Activated CD8-positive, alpha-beta memory T cell treated with anti-CD3 and anti-CD28 coated beads, Interleukin-2, amount 10 ng/mL, durations not matched to agents 7 days and 5 days (primary cell): Measurements from ENCODE around the gene MTHFR. TPM values are rescaled to one million over a fixed set of nuclear protein-coding genes. Genes with fewer than 3 reads are reported as not detected.

Experiments used
- ATAC-seq: fragments of 150-1000 bp; cut with Tn5 transposase; one replicate; pipeline ENCODE4 v1.10.0; 2021; ENCODE audit warnings: moderate library complexity
- CTCF ChIA-PET: fragments of 350-600 bp; sonication (Branson Sonifier 250); formaldehyde crosslinking; loops from one replicate; lab custom pipeline; 2021; ENCODE audit warnings: antibody characterized with exemption; lab: Charles Lee
- DNase-seq: peaks from one replicate; pipeline ENCODE4 v3.0.0-alpha.2; 2020
- H3K27ac Mint-ChIP-seq: one replicate; pipeline ENCODE4 v1.8.0; 2021; ENCODE audit warnings: mild to moderate bottlenecking, mixed read lengths
- H3K27me3 Mint-ChIP-seq: one replicate; pipeline ENCODE4 v1.8.0; 2021; ENCODE audit warnings: mixed read lengths
- H3K36me3 Mint-ChIP-seq: one replicate; pipeline ENCODE4 v1.8.0; 2021; ENCODE audit warnings: mild to moderate bottlenecking, mixed read lengths
- H3K4me1 Mint-ChIP-seq: one replicate; pipeline ENCODE4 v1.8.0; 2021; ENCODE audit warnings: mixed read lengths
- H3K4me3 Mint-ChIP-seq: one replicate; pipeline ENCODE4 v1.8.0; 2021; ENCODE audit warnings: mild to moderate bottlenecking, moderate library complexity, mixed read lengths
- H3K9me3 Mint-ChIP-seq: one replicate; pipeline ENCODE4 v1.8.0; 2022; ENCODE audit warnings: low read depth, mixed read lengths
- total RNA-seq, 2 experiments: library from RNA; stranded (reverse); gene quantifications; one replicate each; pipeline ENCODE4 v1.2.3, GENCODE V29; 2021

MTHFR gene
- total RNA-seq, result 10 to 100 TPM; 24.1 to 30.0 TPM

DNA sequence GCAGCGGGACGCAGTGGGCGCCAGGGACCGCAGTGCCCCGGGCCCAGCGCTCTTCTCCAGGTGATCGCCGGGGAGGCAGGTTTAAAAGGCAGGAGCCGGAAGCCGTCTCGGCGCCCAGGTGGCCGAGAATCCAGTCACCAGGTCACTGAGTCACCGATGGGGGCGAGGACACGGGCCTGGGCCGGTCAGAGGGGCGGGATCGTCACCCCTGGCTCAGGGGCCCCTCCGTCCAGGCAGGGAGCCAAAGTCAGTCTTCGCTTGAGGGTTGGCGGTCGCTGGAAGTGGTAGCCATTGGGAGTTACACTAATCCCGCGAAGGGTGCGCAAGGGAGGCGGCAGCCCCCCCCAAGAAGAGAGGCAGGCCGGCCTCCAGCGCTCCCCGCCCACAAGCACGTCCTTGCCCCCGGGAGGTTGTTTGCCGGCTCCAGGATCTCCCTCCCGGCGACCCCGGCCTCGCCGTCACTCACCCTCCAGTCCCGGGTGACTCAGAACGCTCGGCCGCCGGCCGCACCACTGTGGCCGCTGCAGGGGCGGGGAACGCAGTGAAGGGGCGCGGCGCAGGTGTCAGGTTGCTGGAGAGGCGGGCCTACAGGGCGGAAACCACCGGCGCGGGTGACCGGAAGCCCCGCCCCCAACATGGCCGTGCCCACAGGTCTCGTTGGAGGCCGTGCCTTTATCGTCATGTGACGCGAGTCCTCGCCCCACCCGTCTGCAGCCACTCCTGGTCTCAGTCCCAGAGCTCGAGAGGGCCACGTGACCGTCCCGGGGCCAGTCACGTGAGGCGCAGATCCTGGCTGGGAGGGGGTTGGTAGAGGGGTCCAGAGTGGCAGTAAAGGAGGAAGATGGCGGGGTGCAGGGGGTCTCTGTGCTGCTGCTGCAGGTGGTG is at the start of gene MTHFR, which contains the start of gene CLCN6:
TSS of gene MTHFR (minus strand) at position 543 of the 885 bp plus-strand sequence. CDS start 2,848 bp downstream, outside the sequence.
TSS of gene CLCN6 (plus strand) at position 770 of the 885 bp plus-strand sequence. CDS start at position 842, 72 bp downstream.
- Mint-ChIP-seq H3K27me3 (no peaks in the 10 kb centered on the region), H3K36me3 (peaks cover 8% of the 10 kb centered on the region), H3K27ac (peak within 1 kb of the TSS; percentile 90), H3K4me3 (peak within 1 kb of the TSS; percentile 91), H3K4me1 (peaks cover 66% of the 10 kb centered on the region), H3K9me3 (no peaks in the 10 kb centered on the region)
- ATAC-seq (peak; percentile 85), DNase-seq (peak; percentile 100)
- CTCF ChIA-PET, result interaction anchor here (0.6 to 3.0 kb wide), 6 partner anchors 33 to 174 kb away, joined by 3 to 10 read pairs (median 4); partner anchors contain the start of genes FBXO6 and MFN2

- CTCF ChIA-PET, result no interaction called here
- Mint-ChIP-seq H3K27me3 (peaks cover 57% of the 10 kb centered on the region), H3K4me3 (no peak overlapping the region), H3K36me3 (no peaks in the 10 kb centered on the region), H3K9me3 (no peaks in the 10 kb centered on the region), H3K4me1 (peaks cover 2% of the 10 kb centered on the region), H3K27ac (no peak overlapping the region)
- DNase-seq, result no peak
- ATAC-seq, result no peak
Measured at GRCh38 chr1:11855430-11855829, 49.7 kb upstream of the MTHFR start.

- Mint-ChIP-seq H3K9me3 (no peaks in the 10 kb centered on the region), H3K4me1 (peaks cover 2% of the 10 kb centered on the region), H3K27me3 (peaks cover 48% of the 10 kb centered on the region), H3K36me3 (no peaks in the 10 kb centered on the region), H3K4me3 (no peak overlapping the region), H3K27ac (no peak overlapping the region)
- DNase-seq (no peak), ATAC-seq (no peak)
- CTCF ChIA-PET, result interaction anchor here (0.8 to 1.8 kb wide), 2 partner anchors 16 to 40 kb away, joined by 3 read pairs; no protein-coding TSS in a partner anchor
Measured at GRCh38 chr1:11854519-11854918, 48.8 kb upstream of the MTHFR start.

DNA sequence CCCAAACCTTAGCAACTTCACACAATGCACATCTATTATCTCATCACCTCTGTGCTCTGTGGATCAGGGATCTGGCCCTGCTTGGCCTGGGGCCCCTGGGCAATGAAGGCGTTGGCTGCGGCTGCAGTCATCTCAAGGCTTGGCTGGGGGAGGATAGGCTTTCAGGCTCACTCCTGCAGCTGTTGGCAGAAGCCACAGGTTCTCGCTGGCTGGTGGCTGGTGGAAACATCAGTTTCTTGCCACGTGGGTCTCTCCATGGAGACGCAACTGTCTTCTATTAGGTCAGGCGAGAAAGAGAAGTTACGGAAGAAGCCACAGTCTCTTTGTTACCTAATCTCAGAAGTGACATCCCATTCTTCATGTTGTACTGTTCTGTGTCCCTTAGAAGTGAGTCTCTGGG is 45.4 kb upstream of the MTHFR start:
- no peaks in the 10 kb centered on the region for H3K4me1 Mint-ChIP-seq
- no peak for ATAC-seq
- no peak for DNase-seq
- H3K27ac Mint-ChIP-seq, result no peak overlapping the region
- H3K9me3 Mint-ChIP-seq, result no peaks in the 10 kb centered on the region
- CTCF ChIA-PET, result interaction anchor here (2.6 kb wide), 1 partner anchor 13 kb away, joined by 6 read pairs; no protein-coding TSS in a partner anchor
- no peaks in the 10 kb centered on the region for H3K36me3 Mint-ChIP-seq
- H3K4me3 Mint-ChIP-seq, result no peak overlapping the region
- H3K27me3 Mint-ChIP-seq, result peaks cover 16% of the 10 kb centered on the region

DNA sequence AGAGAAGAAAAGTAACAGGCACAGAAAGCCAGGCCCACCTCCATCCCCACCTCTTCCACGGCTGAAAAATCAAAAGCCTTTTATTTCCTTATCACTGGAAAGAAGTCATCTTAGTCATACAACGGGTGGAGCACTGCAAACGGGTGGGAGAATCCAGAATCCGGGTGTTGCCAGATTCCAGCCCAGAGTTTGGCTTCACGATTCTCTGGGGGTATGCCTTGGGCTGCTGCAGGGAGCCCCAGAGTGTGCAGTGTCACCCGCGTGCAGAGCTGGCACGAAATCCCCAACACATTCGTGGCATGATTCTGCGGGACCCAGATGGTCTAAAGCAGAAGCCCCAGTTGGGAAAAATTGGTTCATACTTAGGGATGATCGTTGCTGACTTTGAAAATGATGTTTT is 44.4 kb upstream of the MTHFR start:
- ATAC-seq (no peak), DNase-seq (no peak)
- no peaks in the 10 kb centered on the region for H3K4me1 Mint-ChIP-seq
- H3K27ac Mint-ChIP-seq, result no peak overlapping the region
- peaks cover 12% of the 10 kb centered on the region for H3K27me3 Mint-ChIP-seq
- no peaks in the 10 kb centered on the region for H3K9me3 Mint-ChIP-seq
- CTCF ChIA-PET, result interaction anchor here (1.0 kb wide), 1 partner anchor 12 kb away, joined by 4 read pairs; no protein-coding TSS in a partner anchor
- no peak overlapping the region for H3K4me3 Mint-ChIP-seq
- peaks cover 3% of the 10 kb centered on the region for H3K36me3 Mint-ChIP-seq

DNA sequence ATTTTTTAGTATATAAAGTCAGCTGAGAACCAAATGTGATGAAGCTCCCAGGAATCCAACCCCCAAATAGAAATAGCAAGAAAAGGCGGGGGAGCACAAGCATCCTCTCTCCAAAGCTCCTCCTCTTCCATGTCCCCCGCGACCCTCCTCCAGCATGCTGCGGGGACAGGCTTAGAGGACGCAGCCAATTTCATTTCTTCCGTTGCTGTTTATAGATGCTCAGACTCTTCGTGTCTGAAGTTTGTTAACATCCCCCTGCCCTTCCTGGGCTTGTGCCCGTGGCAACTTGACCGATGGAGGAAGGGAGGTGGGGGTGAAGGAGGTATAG is 42.6 kb upstream of the MTHFR start:
- ATAC-seq (no peak), DNase-seq (no peak)
- CTCF ChIA-PET, result interaction anchor here (1.5 kb wide), 1 partner anchor 10 kb away, joined by 9 read pairs; no protein-coding TSS in a partner anchor
- H3K4me3 Mint-ChIP-seq, result no peak overlapping the region
- no peak overlapping the region for H3K27ac Mint-ChIP-seq
- no peaks in the 10 kb centered on the region for H3K4me1 Mint-ChIP-seq
- H3K27me3 Mint-ChIP-seq, result peaks cover 6% of the 10 kb centered on the region
- H3K9me3 Mint-ChIP-seq, result no peaks in the 10 kb centered on the region
- H3K36me3 Mint-ChIP-seq, result peaks cover 3% of the 10 kb centered on the region

DNA sequence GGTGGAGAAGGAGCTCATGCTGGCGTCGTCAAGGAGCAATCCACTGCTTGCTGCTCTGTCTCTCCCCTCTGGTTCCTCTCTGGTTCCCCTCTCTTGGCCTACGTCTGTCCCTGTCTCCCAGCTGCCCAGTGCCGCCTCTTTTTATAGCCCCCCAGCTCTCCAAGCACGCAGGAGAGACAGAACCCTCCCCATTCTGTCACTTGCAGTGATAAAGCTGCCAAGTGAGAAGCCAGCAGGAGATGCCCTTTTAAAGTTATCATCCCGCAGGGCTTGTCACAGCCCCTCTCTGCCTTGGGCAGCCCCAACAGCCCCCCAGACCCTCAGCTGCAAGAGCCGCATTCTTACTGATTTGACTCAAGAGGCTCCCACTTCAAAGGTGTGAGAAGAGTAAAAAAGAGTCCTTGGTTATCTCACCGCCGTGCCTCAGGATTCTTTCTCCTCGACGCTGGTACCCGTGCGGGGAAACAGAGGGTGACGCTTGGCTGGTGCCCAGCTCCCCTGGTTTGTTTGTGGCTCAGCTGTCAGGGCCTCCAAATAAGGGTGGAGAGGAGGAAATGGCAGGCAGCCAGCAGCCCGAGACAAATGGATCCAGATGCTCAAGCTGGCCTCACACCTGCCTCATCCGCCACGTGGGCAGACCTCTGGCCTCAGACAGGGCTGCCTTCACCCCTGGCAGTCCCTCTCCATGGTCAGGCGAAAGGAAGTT is 42.1 kb upstream of the MTHFR start, which contains the start of gene NPPA:
TSS of gene NPPA (minus strand) at position 117 of the 706 bp plus-strand sequence. CDS start at position 18, 99 bp downstream.
- Mint-ChIP-seq H3K36me3 (peaks cover 3% of the 10 kb centered on the region), H3K27me3 (peaks cover 2% of the 10 kb centered on the region), H3K4me1 (no peaks in the 10 kb centered on the region), H3K9me3 (no peaks in the 10 kb centered on the region), H3K27ac (no peak within 1 kb of the TSS), H3K4me3 (no peak within 1 kb of the TSS)
- ATAC-seq (no peak), DNase-seq (no peak)
- CTCF ChIA-PET, result interaction anchor here (1.5 kb wide), 1 partner anchor 9 kb away, joined by 9 read pairs; no protein-coding TSS in a partner anchor

DNA sequence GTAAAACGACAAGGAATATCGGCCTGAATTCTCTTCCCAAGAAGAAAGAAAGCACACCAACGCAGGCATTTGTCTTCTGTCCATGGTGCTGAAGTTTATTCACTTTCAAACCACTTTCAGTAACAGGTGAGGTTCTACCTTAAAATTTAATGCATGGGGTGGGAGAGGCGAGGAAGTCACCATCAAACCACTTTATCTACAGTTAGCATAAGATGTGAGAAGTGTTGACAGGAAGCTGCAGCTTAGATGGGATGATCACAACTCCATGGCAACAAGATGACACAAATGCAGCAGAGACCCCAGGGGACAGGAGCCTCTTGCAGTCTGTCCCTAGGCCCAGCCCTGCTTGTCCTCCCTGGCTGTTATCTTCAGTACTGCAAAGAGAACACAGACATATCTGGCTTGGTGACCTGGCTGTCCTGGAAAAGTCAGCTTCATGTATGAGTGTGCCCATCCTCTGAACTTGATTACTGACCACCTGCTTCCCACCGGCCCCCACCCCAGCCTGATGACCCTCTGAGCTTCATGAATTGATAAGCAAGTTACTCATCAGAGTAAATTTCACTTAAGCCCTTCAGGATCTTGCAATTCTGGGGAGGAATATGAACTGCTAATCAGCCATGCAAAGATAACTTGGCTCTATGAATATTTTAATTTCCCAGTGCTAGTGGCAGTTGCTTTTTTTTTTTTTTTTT is 40.0 kb upstream of the MTHFR start:
- H3K36me3 Mint-ChIP-seq, result peaks cover 4% of the 10 kb centered on the region
- no peak for DNase-seq
- CTCF ChIA-PET, result interaction anchor here (0.7 to 0.9 kb wide), 2 partner anchors 14 to 148 kb away, joined by 3 to 4 read pairs; no protein-coding TSS in a partner anchor
- no peak for ATAC-seq
- no peaks in the 10 kb centered on the region for H3K27me3 Mint-ChIP-seq
- no peaks in the 10 kb centered on the region for H3K9me3 Mint-ChIP-seq
- no peak overlapping the region for H3K27ac Mint-ChIP-seq
- H3K4me1 Mint-ChIP-seq, result no peaks in the 10 kb centered on the region
- H3K4me3 Mint-ChIP-seq, result no peak overlapping the region

DNA sequence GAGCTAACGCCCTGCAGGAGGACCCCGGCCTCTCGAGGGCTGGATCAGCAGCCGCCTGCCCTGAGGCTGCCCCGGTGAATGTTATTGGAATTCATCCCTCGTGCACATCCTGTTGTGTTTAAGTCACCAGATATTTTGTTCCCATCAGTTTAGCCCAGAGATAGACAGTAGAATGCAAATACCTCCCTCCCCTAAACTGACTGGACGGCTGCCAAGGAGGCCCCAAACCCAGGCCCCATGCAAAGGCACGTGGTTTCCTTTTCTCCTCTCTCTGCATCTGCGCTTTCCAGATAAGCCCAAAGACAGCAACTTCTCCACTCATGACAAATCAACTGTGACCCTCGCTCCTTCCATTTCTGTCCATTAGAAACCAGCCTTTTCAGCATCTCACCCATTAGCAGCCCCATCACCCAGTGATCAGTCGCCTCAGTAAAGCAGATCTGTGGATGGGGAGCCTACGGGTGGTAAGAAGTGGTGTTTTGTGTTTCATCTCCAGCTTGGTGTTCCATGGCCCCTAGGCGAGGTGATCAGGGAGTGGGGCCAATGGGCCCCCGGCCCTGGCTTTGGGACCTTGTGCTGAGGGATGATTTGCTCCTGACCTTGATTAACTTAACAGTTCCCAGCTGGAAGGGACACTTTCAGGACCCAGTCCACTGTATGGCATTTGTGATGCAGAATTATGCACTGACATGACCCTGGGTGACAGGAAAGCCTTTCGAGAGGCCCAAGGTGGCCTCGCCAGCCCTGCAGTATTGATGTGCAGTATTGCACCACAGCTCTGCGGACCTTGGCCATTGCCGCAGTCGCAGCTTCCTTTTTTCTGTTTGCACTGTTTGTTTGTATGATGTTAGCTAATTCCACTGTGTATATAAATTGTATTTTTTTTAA is 36.6 kb upstream of the MTHFR start:
- Mint-ChIP-seq H3K4me1 (no peaks in the 10 kb centered on the region), H3K4me3 (no peak overlapping the region), H3K9me3 (no peaks in the 10 kb centered on the region), H3K27ac (no peak overlapping the region), H3K36me3 (peaks cover 12% of the 10 kb centered on the region), H3K27me3 (no peaks in the 10 kb centered on the region)
- DNase-seq (no peak), ATAC-seq (no peak)
- CTCF ChIA-PET, result interaction anchor here (1.4 kb wide), 1 partner anchor 192 kb away, joined by 3 read pairs; no protein-coding TSS in a partner anchor

DNA sequence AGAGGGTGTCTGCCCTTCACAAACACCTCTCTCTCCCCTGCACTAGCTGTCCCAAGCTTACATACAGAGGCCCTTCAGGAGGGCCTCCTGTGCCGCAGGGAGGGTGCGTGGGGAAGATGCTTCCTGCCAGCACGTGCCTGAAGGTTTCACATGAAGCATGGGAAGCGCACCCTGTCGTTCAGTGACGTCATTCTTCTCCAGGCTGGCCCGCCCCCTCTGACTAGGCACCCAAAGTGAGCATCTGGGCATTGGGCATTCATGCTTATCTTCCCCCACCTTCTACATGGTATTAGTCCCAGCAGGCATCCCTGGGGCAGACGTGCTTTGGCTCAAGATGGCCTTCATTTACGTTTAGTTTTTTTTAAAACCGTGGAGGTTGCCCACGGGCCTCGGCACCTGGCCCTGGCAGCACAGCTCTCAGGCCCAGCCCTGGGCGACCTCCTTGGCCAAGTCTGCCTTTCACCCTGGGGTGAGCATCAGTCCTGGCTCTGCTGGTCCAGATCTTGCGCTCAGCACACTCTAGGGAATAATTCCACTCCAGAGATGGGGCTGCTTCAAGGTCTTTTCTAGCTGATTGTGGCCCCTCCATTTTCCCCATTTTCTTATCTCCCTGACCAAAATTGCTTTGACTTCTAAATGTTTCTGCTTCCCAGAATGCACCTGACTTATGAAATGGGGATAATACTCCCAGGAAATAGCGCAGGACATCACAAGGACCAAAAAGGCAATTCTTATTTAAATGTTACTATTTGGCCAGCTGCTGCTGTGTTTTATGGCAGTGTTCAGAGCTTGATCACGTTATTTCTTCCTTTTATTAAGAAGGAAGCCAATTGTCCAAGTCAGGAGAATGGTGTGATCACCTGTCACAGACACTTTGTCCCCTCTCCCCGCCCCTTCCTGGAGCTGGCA is 35.7 kb upstream of the MTHFR start:
- peaks cover 12% of the 10 kb centered on the region for H3K36me3 Mint-ChIP-seq
- DNase-seq (no peak), ATAC-seq (no peak)
- no peaks in the 10 kb centered on the region for H3K9me3 Mint-ChIP-seq
- no peaks in the 10 kb centered on the region for H3K4me1 Mint-ChIP-seq
- no peak overlapping the region for H3K4me3 Mint-ChIP-seq
- H3K27me3 Mint-ChIP-seq, result no peaks in the 10 kb centered on the region
- no peak overlapping the region for H3K27ac Mint-ChIP-seq
- CTCF ChIA-PET, result interaction anchor here (1.1 to 3.7 kb wide), 5 partner anchors 9 to 191 kb away, joined by 3 to 21 read pairs (median 4); no protein-coding TSS in a partner anchor
